GM23338 (cell line): ENCODE measurements around the gene F11R. TPM values are rescaled to one million over a fixed set of nuclear protein-coding genes. Genes with fewer than 3 reads are reported as not detected.
A peak's percentile ranks its signal among the peaks of the same experiment; 100 is the strongest.

ENCODE experiments used
- ATAC-seq: fragments of 200-7000 bp; cut with Tn5 transposase; 3 replicates; pipeline ENCODE4 v1.9.1; 2020
- DNase-seq: peaks from one replicate; pipeline ENCODE4 v3.0.0-alpha.2; 2015; ENCODE audit warnings: low spot score
- H2AFZ ChIP-seq: fragments of 200-600 bp; sonication (generic); 2 replicates; pipeline ENCODE4 v1.8.0; 2016; ENCODE audit warnings: antibody characterized with exemption, mild to moderate bottlenecking, moderate library complexity
- H3F3A ChIP-seq: fragments of 200-600 bp; sonication (generic); replicated peaks from 2 replicates; pipeline ENCODE4 v1.8.0; 2017; ENCODE audit warnings: antibody characterized with exemption, mixed run types, low read depth
- H3K27ac ChIP-seq: fragments of 200-600 bp; sonication (generic); 2 replicates; pipeline ENCODE4 v1.6.1; 2016; ENCODE audit warnings: low read depth
- H3K27me3 ChIP-seq: fragments of 200-600 bp; sonication (generic); 2 replicates; pipeline ENCODE4 v1.8.0; 2016; ENCODE audit warnings: mild to moderate bottlenecking, mixed run types, moderate library complexity; ENCODE audit not compliant: insufficient read depth
- H3K36me3 ChIP-seq: fragments of 200-600 bp; sonication (generic); 2 replicates; pipeline ENCODE4 v1.8.0; 2016; ENCODE audit warnings: mild to moderate bottlenecking; ENCODE audit not compliant: insufficient read depth
- H3K4me1 ChIP-seq: fragments of 200-600 bp; sonication (generic); 2 replicates; pipeline ENCODE4 v1.8.0; 2016; ENCODE audit warnings: mild to moderate bottlenecking, moderate library complexity; ENCODE audit not compliant: insufficient read depth
- H3K4me2 ChIP-seq: fragments of 200-600 bp; sonication (generic); 2 replicates; pipeline ENCODE4 v1.7.1; 2017; ENCODE audit warnings: mixed run types
- H3K4me3 ChIP-seq: fragments of 200-600 bp; sonication (generic); 2 replicates; pipeline ENCODE4 v1.6.1; 2016; ENCODE audit warnings: mixed run types
- H3K79me2 ChIP-seq: fragments of 200-600 bp; sonication (generic); replicated peaks from 2 replicates; pipeline ENCODE4 v1.8.0; 2017; ENCODE audit warnings: mild to moderate bottlenecking; ENCODE audit not compliant: insufficient read depth
- H3K9me2 ChIP-seq: fragments of 200-600 bp; sonication (generic); 2 replicates; pipeline ENCODE4 v1.8.0; 2017; ENCODE audit not compliant: insufficient read depth
- H4K20me1 ChIP-seq: fragments of 200-600 bp; sonication (generic); replicated peaks from 2 replicates; pipeline ENCODE4 v1.8.0; 2017; ENCODE audit warnings: mild to moderate bottlenecking; ENCODE audit not compliant: insufficient read depth
- H3K27ac Mint-ChIP-seq: 2 replicates; pipeline ENCODE4 v1.8.0; 2020; ENCODE audit warnings: inconsistent platforms, mild to moderate bottlenecking, moderate library complexity, mixed read lengths
- H3K27me3 Mint-ChIP-seq: 3 replicates; pipeline ENCODE4 v1.8.0; 2022; ENCODE audit warnings: low read depth, mild to moderate bottlenecking, moderate library complexity, mixed read lengths, inconsistent platforms; ENCODE audit not compliant: insufficient read depth, poor library complexity
- H3K36me3 Mint-ChIP-seq: 3 replicates; pipeline ENCODE4 v1.8.0; 2021; ENCODE audit warnings: low read depth, mild to moderate bottlenecking, inconsistent platforms, moderate library complexity, mixed read lengths
- H3K4me1 Mint-ChIP-seq: 3 replicates; pipeline ENCODE4 v1.8.0; 2020; ENCODE audit warnings: mild to moderate bottlenecking, inconsistent platforms, mixed read lengths
- H3K4me3 Mint-ChIP-seq: 3 replicates; pipeline ENCODE4 v1.8.0; 2021; ENCODE audit warnings: moderate library complexity, mild to moderate bottlenecking, inconsistent platforms, mixed read lengths
- H3K9me3 Mint-ChIP-seq: 3 replicates; pipeline ENCODE4 v1.8.0; 2020; ENCODE audit warnings: moderate library complexity, mild to moderate bottlenecking, inconsistent platforms, mixed read lengths
- CREB1 ChIP-seq: fragments of 250-450 bp; sonication (Bioruptor Pico); IDR thresholded peaks from 2 replicates; pipeline ENCODE4 v1.5.0; 2020; ENCODE audit warnings: low read depth, mild to moderate bottlenecking, moderate library complexity
- EZH2phosphoT487 ChIP-seq: fragments of 200-600 bp; sonication (generic); IDR thresholded peaks from one replicate; pipeline ENCODE4 v1.8.1; 2018; ENCODE audit warnings: antibody characterized with exemption; ENCODE audit not compliant: unreplicated experiment
- STAT1 ChIP-seq: IDR thresholded peaks from one replicate; pipeline ENCODE4 v1.6.1; 2016; ENCODE audit warnings: antibody characterized with exemption; ENCODE audit not compliant: unreplicated experiment
- ZNF114 ChIP-seq: fragments of 250-450 bp; sonication (Bioruptor Pico); IDR thresholded peaks from 2 replicates; pipeline ENCODE4 v1.5.0; 2020; ENCODE audit warnings: mild to moderate bottlenecking, moderate library complexity
- polyA plus RNA-seq: library from polyadenylated mRNA; unstranded; fragments of >200 nt; fragmentation: Nextera tagmentation; extraction: Ambion mirVana; gene quantifications from 2 replicates; pipeline ENCODE4 v1.2.1, GENCODE V29; 2016
- total RNA-seq: library from RNA; depleted of rRNA; stranded (reverse); fragments of >200 nt; shearing (Covaris generic); gene quantifications from 2 replicates; pipeline ENCODE4 v1.2.3, GENCODE V29; 2014
- TF ChIP-seq, protein P1 (sequence below): fragments of 250-450 bp; sonication (Bioruptor Pico); IDR thresholded peaks from 2 replicates; pipeline ENCODE4 v1.5.0; 2020; ENCODE audit warnings: mild to moderate bottlenecking, moderate library complexity
- TF ChIP-seq, protein P2 (sequence below): IDR thresholded peaks from 2 replicates; pipeline ENCODE4 v1.6.1; 2016; ENCODE audit warnings: antibody characterized with exemption

F11R gene
- total and polyA plus RNA-seq, 2 experiments from 2014 or later = 51.0 to 169 TPM

GRCh38 chr1:161045736-161046604 lies 25.0 kb upstream of the F11R start, which contains the start of gene USF1 (continued):
- TF ChIP-seq, protein P1, sequence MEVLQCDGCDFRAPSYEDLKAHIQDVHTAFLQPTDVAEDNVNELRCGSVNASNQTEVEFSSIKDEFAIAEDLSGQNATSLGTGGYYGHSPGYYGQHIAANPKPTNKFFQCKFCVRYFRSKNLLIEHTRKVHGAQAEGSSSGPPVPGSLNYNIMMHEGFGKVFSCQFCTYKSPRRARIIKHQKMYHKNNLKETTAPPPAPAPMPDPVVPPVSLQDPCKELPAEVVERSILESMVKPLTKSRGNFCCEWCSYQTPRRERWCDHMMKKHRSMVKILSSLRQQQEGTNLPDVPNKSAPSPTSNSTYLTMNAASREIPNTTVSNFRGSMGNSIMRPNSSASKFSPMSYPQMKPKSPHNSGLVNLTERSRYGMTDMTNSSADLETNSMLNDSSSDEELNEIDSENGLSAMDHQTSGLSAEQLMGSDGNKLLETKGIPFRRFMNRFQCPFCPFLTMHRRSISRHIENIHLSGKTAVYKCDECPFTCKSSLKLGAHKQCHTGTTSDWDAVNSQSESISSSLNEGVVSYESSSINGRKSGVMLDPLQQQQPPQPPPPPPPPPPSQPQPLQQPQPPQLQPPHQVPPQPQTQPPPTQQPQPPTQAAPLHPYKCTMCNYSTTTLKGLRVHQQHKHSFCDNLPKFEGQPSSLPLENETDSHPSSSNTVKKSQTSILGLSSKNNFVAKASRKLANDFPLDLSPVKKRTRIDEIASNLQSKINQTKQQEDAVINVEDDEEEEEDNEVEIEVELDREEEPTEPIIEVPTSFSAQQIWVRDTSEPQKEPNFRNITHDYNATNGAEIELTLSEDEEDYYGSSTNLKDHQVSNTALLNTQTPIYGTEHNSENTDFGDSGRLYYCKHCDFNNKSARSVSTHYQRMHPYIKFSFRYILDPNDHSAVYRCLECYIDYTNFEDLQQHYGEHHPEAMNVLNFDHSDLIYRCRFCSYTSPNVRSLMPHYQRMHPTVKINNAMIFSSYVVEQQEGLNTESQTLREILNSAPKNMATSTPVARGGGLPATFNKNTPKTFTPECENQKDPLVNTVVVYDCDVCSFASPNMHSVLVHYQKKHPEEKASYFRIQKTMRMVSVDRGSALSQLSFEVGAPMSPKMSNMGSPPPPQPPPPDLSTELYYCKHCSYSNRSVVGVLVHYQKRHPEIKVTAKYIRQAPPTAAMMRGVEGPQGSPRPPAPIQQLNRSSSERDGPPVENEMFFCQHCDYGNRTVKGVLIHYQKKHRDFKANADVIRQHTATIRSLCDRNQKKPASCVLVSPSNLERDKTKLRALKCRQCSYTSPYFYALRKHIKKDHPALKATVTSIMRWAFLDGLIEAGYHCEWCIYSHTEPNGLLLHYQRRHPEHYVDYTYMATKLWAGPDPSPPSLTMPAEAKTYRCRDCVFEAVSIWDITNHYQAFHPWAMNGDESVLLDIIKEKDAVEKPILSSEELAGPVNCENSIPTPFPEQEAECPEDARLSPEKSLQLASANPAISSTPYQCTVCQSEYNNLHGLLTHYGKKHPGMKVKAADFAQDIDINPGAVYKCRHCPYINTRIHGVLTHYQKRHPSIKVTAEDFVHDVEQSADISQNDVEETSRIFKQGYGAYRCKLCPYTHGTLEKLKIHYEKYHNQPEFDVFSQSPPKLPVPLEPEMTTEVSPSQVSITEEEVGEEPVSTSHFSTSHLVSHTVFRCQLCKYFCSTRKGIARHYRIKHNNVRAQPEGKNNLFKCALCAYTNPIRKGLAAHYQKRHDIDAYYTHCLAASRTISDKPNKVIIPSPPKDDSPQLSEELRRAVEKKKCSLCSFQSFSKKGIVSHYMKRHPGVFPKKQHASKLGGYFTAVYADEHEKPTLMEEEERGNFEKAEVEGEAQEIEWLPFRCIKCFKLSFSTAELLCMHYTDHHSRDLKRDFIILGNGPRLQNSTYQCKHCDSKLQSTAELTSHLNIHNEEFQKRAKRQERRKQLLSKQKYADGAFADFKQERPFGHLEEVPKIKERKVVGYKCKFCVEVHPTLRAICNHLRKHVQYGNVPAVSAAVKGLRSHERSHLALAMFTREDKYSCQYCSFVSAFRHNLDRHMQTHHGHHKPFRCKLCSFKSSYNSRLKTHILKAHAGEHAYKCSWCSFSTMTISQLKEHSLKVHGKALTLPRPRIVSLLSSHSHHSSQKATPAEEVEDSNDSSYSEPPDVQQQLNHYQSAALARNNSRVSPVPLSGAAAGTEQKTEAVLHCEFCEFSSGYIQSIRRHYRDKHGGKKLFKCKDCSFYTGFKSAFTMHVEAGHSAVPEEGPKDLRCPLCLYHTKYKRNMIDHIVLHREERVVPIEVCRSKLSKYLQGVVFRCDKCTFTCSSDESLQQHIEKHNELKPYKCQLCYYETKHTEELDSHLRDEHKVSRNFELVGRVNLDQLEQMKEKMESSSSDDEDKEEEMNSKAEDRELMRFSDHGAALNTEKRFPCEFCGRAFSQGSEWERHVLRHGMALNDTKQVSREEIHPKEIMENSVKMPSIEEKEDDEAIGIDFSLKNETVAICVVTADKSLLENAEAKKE (CRISPR knock-in tag) = no peak
- TF ChIP-seq EZH2phosphoT487 (no peak), ZNF114 (CRISPR knock-in tag) (peak; percentile 90), STAT1 (no peak)

DNA sequence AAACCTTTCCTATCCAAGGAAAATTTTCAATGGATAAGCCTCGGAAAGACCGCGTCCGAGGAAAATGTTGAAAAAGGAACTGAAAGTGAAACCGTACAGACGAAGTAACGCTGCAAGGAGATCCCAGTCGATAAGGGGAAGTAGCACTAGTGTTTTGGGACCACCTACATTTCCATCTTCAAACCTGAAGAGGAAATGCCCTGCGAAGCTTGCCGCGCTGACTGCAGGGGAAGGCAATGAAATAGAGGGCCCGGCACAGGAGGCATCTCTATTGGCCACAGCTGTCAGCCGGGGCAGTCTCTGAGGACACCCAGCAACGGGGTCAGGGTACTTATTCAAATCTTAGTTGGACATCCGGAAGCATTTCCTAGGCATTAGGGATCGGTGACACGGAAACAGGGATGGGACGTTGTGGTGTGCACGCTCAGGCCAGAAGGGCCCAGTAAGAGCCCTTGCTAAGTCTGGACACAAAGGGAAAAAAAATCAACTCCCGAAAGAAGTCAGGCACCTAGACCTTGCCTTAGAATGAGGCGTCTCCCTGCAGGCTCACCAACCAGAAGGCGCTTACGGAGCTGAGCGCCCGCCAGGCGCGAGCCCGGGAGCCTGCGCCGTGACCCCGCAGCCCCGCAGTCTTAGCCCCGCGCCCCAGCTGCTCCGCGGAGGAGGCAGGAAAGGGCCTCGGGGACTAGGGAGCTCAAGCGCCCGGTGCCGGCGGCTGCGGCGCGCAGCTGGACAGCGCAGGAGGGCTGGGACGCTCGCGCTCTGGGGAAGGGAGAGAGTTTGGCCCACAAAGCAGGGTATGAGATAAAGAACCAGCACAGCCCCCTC lies 24.2 kb upstream of the F11R start:
- Histone ChIP-seq H3K27ac (peak overlapping the region; percentile 90), H3K27me3 (peaks cover 5% of the 10 kb centered on the region; the same call in 1 of the 2 replicates), H3K4me2 (peak overlapping the region; percentile 86), H3F3A (peaks cover 22% of the 10 kb centered on the region), H4K20me1 (no peaks in the 10 kb centered on the region; the same call in 1 of the 2 replicates), H3K79me2 (peaks cover 27% of the 10 kb centered on the region), H2AFZ (no peak overlapping the region), H3K9me2 (peaks cover 15% of the 10 kb centered on the region), H3K4me1 (peaks cover 7% of the 10 kb centered on the region), H3K4me3 (peak overlapping the region; percentile 52), H3K36me3 (peaks cover 19% of the 10 kb centered on the region)
- Mint-ChIP-seq H3K4me1 (peaks cover 25% of the 10 kb centered on the region), H3K27ac (peak overlapping the region; percentile 99), H3K27me3 (peaks cover 19% of the 10 kb centered on the region), H3K4me3 (peak overlapping the region; percentile 97), H3K9me3 (peaks cover 38% of the 10 kb centered on the region), H3K36me3 (peaks cover 54% of the 10 kb centered on the region)
- peak; percentile 76 for DNase-seq
- TF ChIP-seq, protein P2, sequence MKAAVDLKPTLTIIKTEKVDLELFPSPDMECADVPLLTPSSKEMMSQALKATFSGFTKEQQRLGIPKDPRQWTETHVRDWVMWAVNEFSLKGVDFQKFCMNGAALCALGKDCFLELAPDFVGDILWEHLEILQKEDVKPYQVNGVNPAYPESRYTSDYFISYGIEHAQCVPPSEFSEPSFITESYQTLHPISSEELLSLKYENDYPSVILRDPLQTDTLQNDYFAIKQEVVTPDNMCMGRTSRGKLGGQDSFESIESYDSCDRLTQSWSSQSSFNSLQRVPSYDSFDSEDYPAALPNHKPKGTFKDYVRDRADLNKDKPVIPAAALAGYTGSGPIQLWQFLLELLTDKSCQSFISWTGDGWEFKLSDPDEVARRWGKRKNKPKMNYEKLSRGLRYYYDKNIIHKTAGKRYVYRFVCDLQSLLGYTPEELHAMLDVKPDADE = no peak
- 0 out of 2 replicates have a peak, but pooled peaks have one; percentile 8 for TF ChIP-seq CREB1 (CRISPR knock-in tag)
- no peak for TF ChIP-seq EZH2phosphoT487
- ATAC-seq = peak; percentile 67
